MM.1S (cell line): ENCODE results near the gene GLCCI1.

ENCODE experiments used
- DNase-seq: peaks from one replicate; pipeline ENCODE4 v3.0.0-alpha.2; 2015
- H2AFZ ChIP-seq: fragments of 300-600 bp; sonication (generic); 2 replicates; pipeline ENCODE4 v1.6.0; 2016; ENCODE audit warnings: antibody characterized with exemption, low read length
- H3F3A ChIP-seq: fragments of 300-600 bp; sonication (generic); 2 replicates; pipeline ENCODE4 v1.6.1; 2016; ENCODE audit warnings: mild to moderate bottlenecking, antibody characterized with exemption, low read length, moderate library complexity, mixed read lengths; ENCODE audit not compliant: insufficient read depth
- H3K27ac ChIP-seq: fragments of 300-600 bp; sonication (generic); 2 replicates; pipeline ENCODE4 v1.5.1; 2016; ENCODE audit warnings: mild to moderate bottlenecking, low read length
- H3K27me3 ChIP-seq: fragments of 300-600 bp; sonication (generic); replicated peaks from 2 replicates; pipeline ENCODE4 v1.6.0; 2016; ENCODE audit warnings: low read length; ENCODE audit not compliant: insufficient read depth
- H3K36me3 ChIP-seq: fragments of 300-600 bp; sonication (generic); replicated peaks from 2 replicates; pipeline ENCODE4 v1.6.1; 2016; ENCODE audit warnings: mild to moderate bottlenecking, low read length, mixed read lengths; ENCODE audit not compliant: insufficient read depth
- H3K4me1 ChIP-seq: fragments of 300-600 bp; sonication (generic); 2 replicates; pipeline ENCODE4 v1.6.1; 2016; ENCODE audit warnings: low read length, mixed read lengths
- H3K4me2 ChIP-seq: fragments of 300-600 bp; sonication (generic); 2 replicates; pipeline ENCODE4 v1.6.0; 2016; ENCODE audit warnings: low read depth, low read length
- H3K4me3 ChIP-seq: fragments of 300-600 bp; sonication (generic); 2 replicates; pipeline ENCODE4 v1.5.1; 2016; ENCODE audit warnings: low read length, mixed read lengths
- H3K79me2 ChIP-seq: fragments of 300-600 bp; sonication (generic); 2 replicates; pipeline ENCODE4 v1.6.1; 2016; ENCODE audit warnings: mixed run types, low read length, mixed read lengths
- H3K9ac ChIP-seq: fragments of 300-600 bp; sonication (generic); 2 replicates; pipeline ENCODE4 v1.6.1; 2016; ENCODE audit warnings: low read length, mixed read lengths
- H3K9me2 ChIP-seq: fragments of 300-600 bp; sonication (generic); replicated peaks from 2 replicates; pipeline ENCODE4 v1.6.1; 2016; ENCODE audit warnings: mild to moderate bottlenecking, low read length, mixed read lengths; ENCODE audit not compliant: insufficient read depth
- H3K9me3 ChIP-seq: fragments of 300-600 bp; sonication (generic); replicated peaks from 2 replicates; pipeline ENCODE4 v1.6.1; 2016; ENCODE audit warnings: mild to moderate bottlenecking, low read length, mixed read lengths; ENCODE audit not compliant: insufficient read depth
- H4K20me1 ChIP-seq: fragments of 300-600 bp; sonication (generic); 2 replicates; pipeline ENCODE4 v1.6.1; 2016; ENCODE audit warnings: mild to moderate bottlenecking, low read length, moderate library complexity, mixed read lengths; ENCODE audit not compliant: insufficient read depth
- EZH2 ChIP-seq: fragments of 300-600 bp; sonication (generic); optimal IDR thresholded peaks from 2 replicates; pipeline ENCODE3; 2017; ENCODE audit warnings: low read depth, mild to moderate bottlenecking, antibody characterized with exemption, low read length, mixed read lengths
- EZH2phosphoT487 ChIP-seq: fragments of 300-600 bp; sonication (generic); IDR thresholded peaks from 2 replicates; pipeline ENCODE4 v1.6.1; 2018; ENCODE audit warnings: antibody characterized with exemption, low read length
- TF ChIP-seq, protein P1 (sequence below): fragments of 300-600 bp; sonication (generic); IDR thresholded peaks from 2 replicates; pipeline ENCODE4 v1.5.1; 2016; ENCODE audit warnings: antibody characterized with exemption, low read length, mixed read lengths

Gene GLCCI1

DNA sequence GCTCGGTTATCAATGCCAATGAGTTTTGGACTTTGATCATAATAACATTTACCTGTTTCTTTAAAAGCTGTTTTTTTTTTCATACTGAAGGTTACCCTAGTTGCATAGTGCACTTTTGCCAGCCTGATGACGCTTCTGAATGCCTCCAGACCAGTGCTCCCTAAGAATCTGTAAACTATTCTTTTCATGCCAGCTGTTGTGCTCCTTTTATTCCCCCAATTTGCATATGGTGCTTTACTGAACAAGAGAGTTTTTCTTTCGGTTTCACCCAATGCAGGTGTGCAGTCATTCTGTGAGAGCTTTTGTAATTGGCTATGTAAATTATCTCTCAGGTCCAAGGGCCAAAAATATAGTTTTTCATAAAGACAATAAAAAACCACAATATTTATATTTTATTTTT lies 48.1 kb upstream of the GLCCI1 start:
- Histone ChIP-seq H3K9ac (0 out of 2 replicates have a peak overlapping the region, but pooled peaks have one; percentile 2), H3K9me3 (no peaks in the 10 kb centered on the region), H3K27ac (peak overlapping the region; percentile 81), H3K4me1 (peaks cover 61% of the 10 kb centered on the region), H3K27me3 (no peaks in the 10 kb centered on the region), H3K36me3 (no peaks in the 10 kb centered on the region), H3K4me3 (no peak overlapping the region; the same call in 1 of the 2 replicates), H3K4me2 (peak overlapping the region; percentile 46), H3F3A (peaks cover 32% of the 10 kb centered on the region), H2AFZ (no peak overlapping the region), H3K79me2 (no peaks in the 10 kb centered on the region), H4K20me1 (no peaks in the 10 kb centered on the region), H3K9me2 (no peaks in the 10 kb centered on the region)
- TF ChIP-seq EZH2 (no peak), EZH2phosphoT487 (no peak)
- TF ChIP-seq, protein P1, sequence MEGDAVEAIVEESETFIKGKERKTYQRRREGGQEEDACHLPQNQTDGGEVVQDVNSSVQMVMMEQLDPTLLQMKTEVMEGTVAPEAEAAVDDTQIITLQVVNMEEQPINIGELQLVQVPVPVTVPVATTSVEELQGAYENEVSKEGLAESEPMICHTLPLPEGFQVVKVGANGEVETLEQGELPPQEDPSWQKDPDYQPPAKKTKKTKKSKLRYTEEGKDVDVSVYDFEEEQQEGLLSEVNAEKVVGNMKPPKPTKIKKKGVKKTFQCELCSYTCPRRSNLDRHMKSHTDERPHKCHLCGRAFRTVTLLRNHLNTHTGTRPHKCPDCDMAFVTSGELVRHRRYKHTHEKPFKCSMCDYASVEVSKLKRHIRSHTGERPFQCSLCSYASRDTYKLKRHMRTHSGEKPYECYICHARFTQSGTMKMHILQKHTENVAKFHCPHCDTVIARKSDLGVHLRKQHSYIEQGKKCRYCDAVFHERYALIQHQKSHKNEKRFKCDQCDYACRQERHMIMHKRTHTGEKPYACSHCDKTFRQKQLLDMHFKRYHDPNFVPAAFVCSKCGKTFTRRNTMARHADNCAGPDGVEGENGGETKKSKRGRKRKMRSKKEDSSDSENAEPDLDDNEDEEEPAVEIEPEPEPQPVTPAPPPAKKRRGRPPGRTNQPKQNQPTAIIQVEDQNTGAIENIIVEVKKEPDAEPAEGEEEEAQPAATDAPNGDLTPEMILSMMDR: no peak
- DNase-seq: peak; percentile 97

DNA sequence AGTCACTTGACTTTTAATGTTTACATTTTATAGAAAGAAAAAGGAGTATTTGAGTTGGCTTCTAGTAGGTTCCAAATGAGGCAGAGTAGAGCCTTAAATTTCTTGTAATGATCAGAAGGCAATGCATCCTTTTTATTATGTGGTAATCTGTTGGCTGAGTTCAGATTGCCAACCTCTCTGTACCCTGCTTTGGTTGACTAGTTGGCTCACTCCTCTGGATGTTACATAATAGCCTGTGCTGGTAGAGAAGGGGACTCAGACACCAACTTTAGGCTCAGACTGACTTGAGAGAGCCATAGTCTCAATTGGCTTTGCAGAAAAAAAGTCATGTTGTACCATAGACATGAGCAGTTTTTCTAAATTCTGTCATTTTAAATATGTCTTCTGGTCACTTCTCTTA lies 46.8 kb upstream of the GLCCI1 start:
- Histone ChIP-seq H2AFZ (0 out of 2 replicates have a peak overlapping the region, but pooled peaks have one; percentile 2), H3K4me3 (no peak overlapping the region), H4K20me1 (no peaks in the 10 kb centered on the region), H3K36me3 (no peaks in the 10 kb centered on the region), H3K9ac (no peak overlapping the region), H3F3A (peaks cover 32% of the 10 kb centered on the region), H3K9me3 (no peaks in the 10 kb centered on the region), H3K4me1 (peaks cover 61% of the 10 kb centered on the region), H3K27me3 (no peaks in the 10 kb centered on the region), H3K9me2 (no peaks in the 10 kb centered on the region), H3K4me2 (0 out of 2 replicates have a peak overlapping the region, but pooled peaks have one; percentile 14), H3K27ac (peak overlapping the region; percentile 64; the same call in 1 of the 2 replicates), H3K79me2 (no peaks in the 10 kb centered on the region)
- no peak for DNase-seq
- no peak for TF ChIP-seq EZH2
- TF ChIP-seq EZH2phosphoT487: no peak
- TF ChIP-seq, protein P1: no peak

DNA sequence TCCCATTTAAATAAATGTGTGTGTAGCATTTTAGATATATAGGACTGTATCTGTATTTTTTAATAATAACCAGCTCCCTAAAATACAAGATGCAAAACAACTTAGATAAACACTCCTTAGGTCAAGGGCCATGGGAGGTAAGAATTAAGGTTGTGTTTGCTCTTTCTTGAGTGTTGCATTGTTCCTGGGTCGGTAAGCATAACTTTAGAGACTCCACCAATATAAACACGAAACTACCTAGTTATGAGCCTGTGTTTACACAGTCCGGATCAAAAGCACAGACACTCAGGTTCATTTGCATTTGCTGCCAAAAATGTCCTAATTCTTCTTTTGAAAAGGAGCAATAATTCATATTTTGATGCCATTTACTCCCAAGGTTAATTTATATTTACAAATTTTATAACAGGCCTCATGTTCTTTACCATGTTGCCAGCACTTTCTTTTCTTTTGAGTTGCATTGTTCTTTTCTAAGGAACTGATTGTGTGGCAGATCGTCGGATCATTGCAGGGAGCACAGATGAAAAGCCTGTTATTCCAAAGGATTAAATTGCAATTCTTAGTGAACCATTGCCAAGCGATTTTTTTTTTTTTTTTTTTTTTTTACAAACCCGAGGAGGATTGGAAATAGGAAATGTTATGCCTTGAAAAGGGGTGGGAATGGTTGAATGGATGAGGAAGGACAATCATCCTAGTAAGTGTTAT lies 45.8 kb upstream of the GLCCI1 start:
- H3K9ac ChIP-seq: 0 out of 2 replicates have a peak overlapping the region, but pooled peaks have one; percentile 7
- H3K36me3 ChIP-seq: no peaks in the 10 kb centered on the region
- peak overlapping the region; percentile 4 for H3K4me3 ChIP-seq
- no peaks in the 10 kb centered on the region for H3K9me3 ChIP-seq
- TF ChIP-seq EZH2phosphoT487 (no peak), EZH2 (no peak)
- TF ChIP-seq, protein P1: no peak
- no peaks in the 10 kb centered on the region for H3K27me3 ChIP-seq
- H3K4me2 ChIP-seq: peak overlapping the region; percentile 65
- peaks cover 61% of the 10 kb centered on the region for H3K4me1 ChIP-seq
- DNase-seq: peak; percentile 67
- no peaks in the 10 kb centered on the region for H3K9me2 ChIP-seq
- peak overlapping the region; percentile 2; the same call in 1 of the 2 replicates for H2AFZ ChIP-seq
- no peaks in the 10 kb centered on the region for H3K79me2 ChIP-seq
- peak overlapping the region; percentile 64 for H3K27ac ChIP-seq
- H4K20me1 ChIP-seq: no peaks in the 10 kb centered on the region
- peaks cover 32% of the 10 kb centered on the region for H3F3A ChIP-seq
